Panc1 (cell line): Measurements from ENCODE around the gene TMEM161A. TPM values are rescaled to one million over a fixed set of nuclear protein-coding genes. Genes with fewer than 3 reads are reported as not detected.
"Not testable (repeated sequence)": the region's sequence is repeated elsewhere in the genome, so short reads cannot be mapped to it uniquely, and the experiment has no call there.

Experiments used
- ATAC-seq: fragments of 200-7000 bp; cut with Tn5 transposase; 2 replicates; pipeline ENCODE4 v1.9.1; 2020; ENCODE audit warnings: mild to moderate bottlenecking, moderate library complexity
- BruUV-seq: library from RNA; stranded (reverse); fragments of 400-500 nt; replicated peaks from 2 replicates; lab custom pipeline; 2021; lab: Mats Ljungman, UMichigan
- CTCF ChIA-PET: fragments of 300-600 bp; sonication (Branson Sonifier 250); formaldehyde crosslinking; loops from one replicate; lab custom pipeline; 2022; ENCODE audit warnings: antibody characterized with exemption; lab: Charles Lee
- POLR2A ChIA-PET: fragments of 300-600 bp; sonication (Branson Sonifier 250); formaldehyde crosslinking; loops from one replicate; lab custom pipeline; 2022; ENCODE audit warnings: antibody characterized with exemption; lab: Charles Lee
- DNase-seq: peaks from one replicate; pipeline ENCODE4 v3.0.0-alpha.2; 2010; ENCODE audit warnings: low read depth, low spot score
- H3K27ac ChIP-seq: 2 replicates; pipeline ENCODE4 v1.5.1; 2011; ENCODE audit warnings: mild to moderate bottlenecking, low read length, inconsistent platforms
- H3K27me3 ChIP-seq: fragments of 200-500 bp; sonication (Bioruptor generic); 2 replicates; pipeline ENCODE4 v1.6.0; 2014; ENCODE audit warnings: low read length, inconsistent platforms; ENCODE audit not compliant: control insufficient read depth, insufficient read depth
- H3K36me3 ChIP-seq: fragments of 200-500 bp; sonication (Bioruptor generic); 2 replicates; pipeline ENCODE4 v1.5.1; 2014; ENCODE audit warnings: inconsistent platforms, mild to moderate bottlenecking, low read length, moderate library complexity; ENCODE audit not compliant: control insufficient read depth, insufficient read depth
- H3K4me1 ChIP-seq: 2 replicates; pipeline ENCODE4 v1.5.1; 2011; ENCODE audit warnings: inconsistent platforms, mild to moderate bottlenecking, low read length, moderate library complexity; ENCODE audit not compliant: control insufficient read depth, insufficient read depth
- H3K4me3 ChIP-seq, 2 experiments: 2 replicates each; pipeline ENCODE4 v1.5.1; 2011 to 2012; ENCODE audit warnings: low read depth in 2 of 2, low read length in 2 of 2, mild to moderate bottlenecking in 2 of 2, inconsistent platforms in 1 of 2, moderate library complexity in 1 of 2
- H3K9me3 ChIP-seq: fragments of 200-500 bp; sonication (Bioruptor generic); 2 replicates; pipeline ENCODE4 v1.5.1; 2014; ENCODE audit warnings: low read depth, mild to moderate bottlenecking, inconsistent platforms, low read length, moderate library complexity; ENCODE audit not compliant: control insufficient read depth, insufficient read depth
- CTCF ChIP-seq: fragments of 450-650 bp; IDR thresholded peaks from 2 replicates; pipeline ENCODE4 v1.5.1; 2017; ENCODE audit warnings: mild to moderate bottlenecking
- POLR2AphosphoS5 ChIP-seq: IDR thresholded peaks from 2 replicates; pipeline ENCODE4 v1.6.1; 2012; ENCODE audit warnings: mild to moderate bottlenecking, low read depth, low read length, moderate library complexity
- REST ChIP-seq, 2 experiments: IDR thresholded peaks; 2 replicates each; pipeline ENCODE4 v1.6.1; 2011 to 2012; ENCODE audit warnings: low read depth in 2 of 2, control low read depth in 1 of 2, low read length in 1 of 2, mild to moderate bottlenecking in 1 of 2, moderate library complexity in 1 of 2; ENCODE audit not compliant: insufficient read depth in 1 of 2
- SIN3A ChIP-seq: IDR thresholded peaks from 2 replicates; pipeline ENCODE4 v1.6.1; 2012; ENCODE audit warnings: low read depth, mild to moderate bottlenecking, low read length, moderate library complexity, borderline replicate concordance; ENCODE audit not compliant: insufficient read depth
- TCF7L2 ChIP-seq: IDR thresholded peaks from 2 replicates; pipeline ENCODE4 v1.6.1; 2011; ENCODE audit warnings: mild to moderate bottlenecking, low read depth, low read length, inconsistent platforms
- in situ Hi-C: cut with HindIII; loops from 2 replicates; pipeline ENCODE4 v1.10.0; 2016; ENCODE audit warnings: low sequenced_read_pairs, low pct_unique_long_range_greater_than_20kb
- intact Hi-C: fragments of 100-400 bp; cut with micrococcal nuclease; formaldehyde crosslinking; loops from one replicate; pipeline ENCODE4 v1.10.0; 2022; ENCODE audit not compliant: unreplicated experiment
- total RNA-seq: library from RNA; stranded (reverse); gene quantifications from one replicate; pipeline ENCODE4 v1.2.1, GENCODE V29; 2021; ENCODE audit not compliant: unreplicated experiment

Gene TMEM161A
- total RNA-seq, 1 experiment from 2014 or later = 26.7 TPM

- in situ Hi-C loops (no loop called here), intact Hi-C loops (no loop called here)
- no peak for DNase-seq
- Histone ChIP-seq H3K27me3 (no peaks in the 10 kb centered on the region), H3K9me3 (no peaks in the 10 kb centered on the region), H3K4me3 (no peak overlapping the region), H3K27ac (no peak overlapping the region), H3K36me3 (no peaks in the 10 kb centered on the region; the same call in 1 of the 2 replicates), H3K4me1 (no peaks in the 10 kb centered on the region)
- CTCF ChIA-PET = interaction anchor here (0.7 kb wide), 1 partner anchor 174 kb away, joined by 7 read pairs; no protein-coding TSS in a partner anchor
- ATAC-seq = no peak
- BruUV-seq = no TSS peak
- TF ChIP-seq SIN3A (no peak), TCF7L2 (no peak), POLR2AphosphoS5 (no peak), CTCF (no peak), REST (IDR thresholded peaks at IDR 0.05; ENCODE audit: insufficient read depth in 1 of 2, low read depth in 2 of 2, low read length in 1 of 2) (no peak)
- POLR2A ChIA-PET = no interaction called here
Observed at GRCh38 chr19:19179548-19180441, 41.5 kb upstream of the TMEM161A start.

- no peaks in the 10 kb centered on the region for H3K4me1 ChIP-seq
- no peak for ATAC-seq
- no peaks in the 10 kb centered on the region for H3K9me3 ChIP-seq
- H3K36me3 ChIP-seq = no peaks in the 10 kb centered on the region; the same call in 1 of the 2 replicates
- CTCF ChIA-PET = no interaction called here
- BruUV-seq = no TSS peak
- in situ Hi-C loops = no loop called here
- intact Hi-C loops = no loop called here
- POLR2A ChIA-PET = no interaction called here
- H3K4me3 ChIP-seq = no peak overlapping the region
- no peaks in the 10 kb centered on the region for H3K27me3 ChIP-seq
- DNase-seq = no peak
- no peak overlapping the region for H3K27ac ChIP-seq
- TF ChIP-seq TCF7L2 (no peak), POLR2AphosphoS5 (no peak), SIN3A (no peak), REST (IDR thresholded peaks at IDR 0.05; ENCODE audit: insufficient read depth in 1 of 2, low read depth in 2 of 2, low read length in 1 of 2) (no peak), CTCF (no peak)
Observed at GRCh38 chr19:19176950-19177349, 38.7 kb upstream of the TMEM161A start.

GRCh38 chr19:19173243-19173642, 35.0 kb upstream of the TMEM161A start:
- BruUV-seq, H3K27ac ChIP-seq, in situ Hi-C loops, DNase-seq, POLR2A ChIA-PET, H3K4me1 ChIP-seq, H3K9me3 ChIP-seq, intact Hi-C loops, H3K36me3 ChIP-seq, ATAC-seq, H3K4me3 ChIP-seq, H3K27me3 ChIP-seq: not testable (repeated sequence)
- CTCF ChIA-PET = interaction anchor here (0.8 kb wide), 1 partner anchor 120 kb away, joined by 3 read pairs; no protein-coding TSS in a partner anchor
